Measurements from ENCODE around the gene NIPAL4.

The NIPAL4 gene

GRCh38 chr5:157485340-157485739 lies 25.3 kb downstream of the NIPAL4 start:
- DNase-seq (ENCODE audit: low read depth, low spot score), result no peak

GRCh38 chr5:157485811-157486210 lies 25.8 kb downstream of the NIPAL4 start:
- no peak for DNase-seq (ENCODE audit: low read depth, low spot score)

GRCh38 chr5:157486221-157486681 lies 26.2 kb downstream of the NIPAL4 start:
- DNase-seq (ENCODE audit: low read depth, low spot score), result no peak

GRCh38 chr5:157486861-157487260 lies 26.8 kb downstream of the NIPAL4 start:
- DNase-seq (ENCODE audit: low read depth, low spot score), result no peak

- DNase-seq (ENCODE audit: low read depth, low spot score), result no peak
Observed at GRCh38 chr5:157487358-157487757, 27.3 kb downstream of the NIPAL4 start.

- no peak for DNase-seq (ENCODE audit: low read depth, low spot score)
Observed at GRCh38 chr5:157491471-157491995, 31.5 kb downstream of the NIPAL4 start.

- DNase-seq (ENCODE audit: low read depth, low spot score), result no peak
Observed at GRCh38 chr5:157492886-157493285, 32.9 kb downstream of the NIPAL4 start.

- DNase-seq (ENCODE audit: low read depth, low spot score), result no peak
Observed at GRCh38 chr5:157494178-157494832, 34.3 kb downstream of the NIPAL4 start.

- DNase-seq (ENCODE audit: low read depth, low spot score), result no peak
Observed at GRCh38 chr5:157496864-157497263, 36.9 kb downstream of the NIPAL4 start.

GRCh38 chr5:157497875-157498611 lies 38.0 kb downstream of the NIPAL4 start:
- DNase-seq (ENCODE audit: low read depth, low spot score), result no peak

- no peak for DNase-seq (ENCODE audit: low read depth, low spot score)
Observed at GRCh38 chr5:157502143-157502647, 42.2 kb downstream of the NIPAL4 start.

GRCh38 chr5:157504053-157504452 lies 44.0 kb downstream of the NIPAL4 start:
- no peak for DNase-seq (ENCODE audit: low read depth, low spot score)

- DNase-seq (ENCODE audit: low read depth, low spot score), result no peak
Observed at GRCh38 chr5:157505496-157505895, 45.5 kb downstream of the NIPAL4 start.

GRCh38 chr5:157506066-157506590 lies 46.1 kb downstream of the NIPAL4 start:
- DNase-seq (ENCODE audit: low read depth, low spot score), result no peak

- DNase-seq (ENCODE audit: low read depth, low spot score), result no peak
Observed at GRCh38 chr5:157506981-157507780, 47.2 kb downstream of the NIPAL4 start.

GRCh38 chr5:157509093-157509492 lies 49.1 kb downstream of the NIPAL4 start:
- no peak for DNase-seq (ENCODE audit: low read depth, low spot score)

- no peak for DNase-seq (ENCODE audit: low read depth, low spot score)
Observed at GRCh38 chr5:157509587-157509986, 49.6 kb downstream of the NIPAL4 start.

GRCh38 chr5:157510682-157511081 lies 50.7 kb downstream of the NIPAL4 start:
- no peak for DNase-seq (ENCODE audit: low read depth, low spot score)

GRCh38 chr5:157511651-157512644 lies 51.9 kb downstream of the NIPAL4 start:
- DNase-seq (ENCODE audit: low read depth, low spot score), result no peak

- no peak for DNase-seq (ENCODE audit: low read depth, low spot score)
Observed at GRCh38 chr5:157513182-157513581, 53.2 kb downstream of the NIPAL4 start.
